Liver (tissue), 3 donors: ENCODE data around the gene AFP.

ENCODE experiments used
- ATF3 ChIP-seq: IDR thresholded peaks from 2 replicates; pipeline ENCODE4 v1.6.1; 2016; ENCODE audit warnings: antibody characterized with exemption
- CTCF ChIP-seq: fragments of 150-350 bp; IDR thresholded peaks from 2 replicates; pipeline ENCODE4 v1.5.1; 2017; ENCODE audit warnings: improper control_type of control experiment, low read depth, low read length; ENCODE audit not compliant: missing input control
- EGR1 ChIP-seq, 2 donors: IDR thresholded peaks; 2 replicates each; pipeline ENCODE4 v1.6.1; 2016 to 2018; ENCODE audit warnings: antibody characterized with exemption in 2 of 2, low read depth in 2 of 2
- GABPA ChIP-seq, 2 donors: IDR thresholded peaks in 1 of 2; conservative IDR thresholded peaks in 1 of 2; 2 replicates each; pipeline ENCODE4 v1.6.1; 2016; ENCODE audit warnings: antibody characterized with exemption in 2 of 2, mild to moderate bottlenecking in 1 of 2, moderate library complexity in 1 of 2
- HNF4A ChIP-seq, 2 donors: conservative IDR thresholded peaks; 2 replicates each; pipeline ENCODE4 v1.6.1; 2016; ENCODE audit warnings: antibody characterized with exemption in 2 of 2, mild to moderate bottlenecking in 2 of 2
- JUND ChIP-seq, 2 donors: IDR thresholded peaks; 2 replicates each; pipeline ENCODE4 v1.6.1; 2016; ENCODE audit warnings: antibody characterized with exemption in 2 of 2
- MAX ChIP-seq: IDR thresholded peaks from 2 replicates; pipeline ENCODE4 v1.6.1; 2016; ENCODE audit warnings: antibody characterized with exemption
- RAD21 ChIP-seq, 2 donors: IDR thresholded peaks; 2 replicates each; pipeline ENCODE4 v1.6.1; 2016; ENCODE audit warnings: antibody characterized with exemption in 2 of 2, mild to moderate bottlenecking in 2 of 2
- REST ChIP-seq: IDR thresholded peaks from 2 replicates; pipeline ENCODE4 v1.6.1; 2016; ENCODE audit warnings: antibody characterized with exemption, mild to moderate bottlenecking
- SP1 ChIP-seq: IDR thresholded peaks from 2 replicates; pipeline ENCODE4 v1.6.1; 2018; ENCODE audit warnings: antibody characterized with exemption, mild to moderate bottlenecking
- TAF1 ChIP-seq: conservative IDR thresholded peaks from 2 replicates; pipeline ENCODE4 v1.6.1; 2016; ENCODE audit warnings: antibody characterized with exemption, mild to moderate bottlenecking
- YY1 ChIP-seq: IDR thresholded peaks from 2 replicates; pipeline ENCODE4 v1.6.1; 2016; ENCODE audit warnings: antibody characterized with exemption, mild to moderate bottlenecking
- ZBTB33 ChIP-seq: IDR thresholded peaks from 2 replicates; pipeline ENCODE4 v1.6.1; 2016; ENCODE audit warnings: antibody characterized with exemption
- donor health status: healthy.
- donor health status: healthy.

GRCh38 chr4:73479323-73479722 lies 43.3 kb downstream of the AFP start:
- TF ChIP-seq CTCF (no peak), ZBTB33 (no peak), JUND (IDR thresholded peaks at IDR 0.05) (no peak), YY1 (peak; percentile 65), HNF4A (conservative IDR thresholded peaks at IDR 0.05) (peak in 1 of 2 donors; percentile 39), TAF1 (no peak), MAX (no peak), RAD21 (IDR thresholded peaks at IDR 0.05) (peak in 1 of 2 donors; percentile 7), EGR1 (IDR thresholded peaks at IDR 0.05; ENCODE audit: low read depth in 2 of 2) (no peak), REST (no peak), GABPA (IDR thresholded peaks at IDR 0.05 in 1 of 2, conservative IDR thresholded peaks at IDR 0.05 in 1 of 2) (no peak), SP1 (peak; percentile 12), ATF3 (no peak)
